Urinary bladder (tissue), 4 donors: ENCODE data around the gene GALR1. TPM values are rescaled to one million over a fixed set of nuclear protein-coding genes. Genes with fewer than 3 reads are reported as not detected.

Experiments
- DNase-seq: peaks from one replicate; pipeline ENCODE4 v3.0.0-alpha.2; 2015; ENCODE audit errors: extremely low spot score
- H3K27ac ChIP-seq: one replicate; pipeline ENCODE4 v1.5.1; 2013; ENCODE audit warnings: low read depth, mild to moderate bottlenecking, moderate library complexity
- H3K36me3 ChIP-seq: one replicate; pipeline ENCODE4 v1.6.1; 2013; ENCODE audit warnings: mild to moderate bottlenecking, moderate library complexity; ENCODE audit not compliant: insufficient read depth
- H3K4me1 ChIP-seq: one replicate; pipeline ENCODE4 v1.6.1; 2013; ENCODE audit warnings: mild to moderate bottlenecking, moderate library complexity; ENCODE audit not compliant: insufficient read depth
- H3K4me3 ChIP-seq: one replicate; pipeline ENCODE4 v1.5.1; 2013; ENCODE audit warnings: low read depth, low read length
- WGBS: extraction: QIAGEN DNeasy Blood & Tissue Kit; methylation state at CpG from one replicate; pipeline ENCODE4 v1.1.7; 2013; 5-methylcytosine and 5-hydroxymethylcytosine counted together
- polyA plus RNA-seq: library from polyadenylated mRNA; stranded (reverse); fragments of 200-250 nt; gene quantifications from one replicate; pipeline ENCODE4 v1.2.3, GENCODE V29; 2013
- total RNA-seq: library from RNA; depleted of rRNA; stranded (reverse); fragments of >200 nt; gene quantifications from one replicate; pipeline ENCODE4 v1.2.3, GENCODE V29; 2014
- donor health status: healthy with polysubstance abuse.
- donor health status: healthy.

Gene GALR1
- total and polyA plus RNA-seq, 2 donors, result 0.25 to 1.1 TPM

GRCh38 chr18:77320971-77321559 is 71.4 kb downstream of the GALR1 start:
- no peak for DNase-seq
- no peak overlapping the region for H3K27ac ChIP-seq
- no peaks in the 10 kb centered on the region for H3K4me1 ChIP-seq
- no peak overlapping the region for H3K4me3 ChIP-seq
- no peaks in the 10 kb centered on the region for H3K36me3 ChIP-seq
- WGBS, result 38% methylated on average over 5 of the region's 5 CpGs

GRCh38 chr18:77321823-77322805 is 72.5 kb downstream of the GALR1 start:
- DNase-seq, result no peak
- no peaks in the 10 kb centered on the region for H3K4me1 ChIP-seq
- H3K36me3 ChIP-seq, result no peaks in the 10 kb centered on the region
- no peak overlapping the region for H3K4me3 ChIP-seq
- WGBS, result 44% methylated on average over 23 of the region's 23 CpGs
- H3K27ac ChIP-seq, result no peak overlapping the region

GRCh38 chr18:77323640-77324299 is 74.1 kb downstream of the GALR1 start:
- WGBS, result 73% methylated on average over 12 of the region's 12 CpGs
- no peak for DNase-seq
- no peak overlapping the region for H3K27ac ChIP-seq
- H3K4me1 ChIP-seq, result no peaks in the 10 kb centered on the region
- no peak overlapping the region for H3K4me3 ChIP-seq
- H3K36me3 ChIP-seq, result no peaks in the 10 kb centered on the region

Other genes with a start within 250 kb of the GALR1 start
- gene MBP, start 117.1 kb upstream of the GALR1 start, total RNA-seq, result 24.4 TPM
- 9.6 TPM for gene MBP, start 117.1 kb upstream of the GALR1 start, polyA plus RNA-seq